ENCODE measurements around the gene HERC6.

DNA sequence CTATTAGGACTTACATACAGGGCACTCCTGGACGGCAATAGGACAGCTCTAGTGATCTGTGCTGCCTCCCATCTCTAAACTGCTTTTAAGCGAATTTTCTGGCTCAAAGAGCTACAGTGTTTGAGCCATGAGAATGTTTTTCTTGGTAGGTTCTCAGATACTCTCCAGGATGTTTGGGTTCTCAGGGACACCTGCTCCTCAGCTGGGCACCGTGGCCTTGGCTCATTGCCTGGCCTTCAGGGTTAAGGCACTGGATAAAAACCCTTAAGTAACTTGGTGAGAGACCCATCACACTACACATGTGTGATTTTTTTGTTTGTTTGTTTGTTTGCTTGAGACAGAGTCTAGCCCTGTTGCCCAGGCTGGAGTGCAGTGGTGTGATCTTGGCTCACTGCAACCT lies 39.8 kb downstream of the HERC6 start:
- TF ChIP-seq, protein P1, sequence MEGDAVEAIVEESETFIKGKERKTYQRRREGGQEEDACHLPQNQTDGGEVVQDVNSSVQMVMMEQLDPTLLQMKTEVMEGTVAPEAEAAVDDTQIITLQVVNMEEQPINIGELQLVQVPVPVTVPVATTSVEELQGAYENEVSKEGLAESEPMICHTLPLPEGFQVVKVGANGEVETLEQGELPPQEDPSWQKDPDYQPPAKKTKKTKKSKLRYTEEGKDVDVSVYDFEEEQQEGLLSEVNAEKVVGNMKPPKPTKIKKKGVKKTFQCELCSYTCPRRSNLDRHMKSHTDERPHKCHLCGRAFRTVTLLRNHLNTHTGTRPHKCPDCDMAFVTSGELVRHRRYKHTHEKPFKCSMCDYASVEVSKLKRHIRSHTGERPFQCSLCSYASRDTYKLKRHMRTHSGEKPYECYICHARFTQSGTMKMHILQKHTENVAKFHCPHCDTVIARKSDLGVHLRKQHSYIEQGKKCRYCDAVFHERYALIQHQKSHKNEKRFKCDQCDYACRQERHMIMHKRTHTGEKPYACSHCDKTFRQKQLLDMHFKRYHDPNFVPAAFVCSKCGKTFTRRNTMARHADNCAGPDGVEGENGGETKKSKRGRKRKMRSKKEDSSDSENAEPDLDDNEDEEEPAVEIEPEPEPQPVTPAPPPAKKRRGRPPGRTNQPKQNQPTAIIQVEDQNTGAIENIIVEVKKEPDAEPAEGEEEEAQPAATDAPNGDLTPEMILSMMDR (IDR thresholded peaks at IDR 0.05) = no peak
- TF ChIP-seq POLR2A (IDR thresholded peaks at IDR 0.05) = no peak
